Prostate gland (tissue), 2 donors: ENCODE measurements around the gene SPRR2A. TPM values are rescaled to one million over a fixed set of nuclear protein-coding genes. Genes with fewer than 3 reads are reported as not detected.

Experiments
- DNase-seq: peaks from one replicate; pipeline ENCODE4 v3.0.0-alpha.2; 2019; ENCODE audit warnings: low spot score
- H3K27ac ChIP-seq, 2 donors: fragments of 200-600 bp; sonication (generic); 2 replicates each; pipeline ENCODE4 v1.5.1; 2017 to 2019
- H3K27me3 ChIP-seq: fragments of 200-600 bp; sonication (generic); replicated peaks from 2 replicates; pipeline ENCODE4 v1.5.1; 2019; ENCODE audit not compliant: insufficient read depth
- H3K36me3 ChIP-seq, 2 donors: fragments of 200-600 bp; sonication (generic); 1 replicate in 1 of 2; 2 replicates in 1 of 2; pipeline versions ENCODE4 v1.5.1 to v1.8.1; 2017 to 2019
- H3K4me1 ChIP-seq: fragments of 200-600 bp; sonication (generic); replicated peaks from 2 replicates; pipeline ENCODE4 v1.5.1; 2019
- H3K4me3 ChIP-seq, 2 donors: fragments of 200-600 bp; sonication (generic); 2 replicates each; pipeline ENCODE4 v1.5.1; 2017 to 2019
- H3K9me3 ChIP-seq: fragments of 200-600 bp; sonication (generic); 2 replicates; pipeline ENCODE4 v1.5.1; 2017
- POLR2A ChIP-seq: fragments of 450-650 bp; IDR thresholded peaks from one replicate; pipeline ENCODE4 v1.6.1; 2016; ENCODE audit warnings: antibody characterized with exemption, mild to moderate bottlenecking
- POLR2AphosphoS5 ChIP-seq: sonication (generic); formaldehyde crosslinking; IDR thresholded peaks from one replicate; pipeline ENCODE4 v1.6.1; 2017; ENCODE audit warnings: antibody characterized with exemption
- WGBS: methylation state at CpG from one replicate; pipeline ENCODE4 v1.1.5; 2018; 5-methylcytosine and 5-hydroxymethylcytosine counted together
- intact Hi-C: fragments of 100-400 bp; cut with DNase I; formaldehyde crosslinking; loops from one replicate; pipeline ENCODE4 v1.14.2; 2022
- total RNA-seq, 2 donors: library from RNA; depleted of rRNA; stranded (reverse); fragments of >200 nt; gene quantifications; one replicate each; pipeline ENCODE4 v1.1.0, GENCODE V29; 2016
- TF ChIP-seq, protein P1 (sequence below), 4 experiments: fragments of 200-600 bp in 2 of 4; fragments of 450-650 bp in 2 of 4; sonication (generic) in 2 of 4; IDR thresholded peaks; 1 replicate in 3 of 4; 2 replicates in 1 of 4; pipeline ENCODE4 v1.5.1; 2016 to 2019; ENCODE audit warnings: antibody characterized with exemption in 4 of 4, mild to moderate bottlenecking in 2 of 4, moderate library complexity in 2 of 4

Gene SPRR2A
- total RNA-seq, 2 donors from 2014 or later, result not detected

DNA sequence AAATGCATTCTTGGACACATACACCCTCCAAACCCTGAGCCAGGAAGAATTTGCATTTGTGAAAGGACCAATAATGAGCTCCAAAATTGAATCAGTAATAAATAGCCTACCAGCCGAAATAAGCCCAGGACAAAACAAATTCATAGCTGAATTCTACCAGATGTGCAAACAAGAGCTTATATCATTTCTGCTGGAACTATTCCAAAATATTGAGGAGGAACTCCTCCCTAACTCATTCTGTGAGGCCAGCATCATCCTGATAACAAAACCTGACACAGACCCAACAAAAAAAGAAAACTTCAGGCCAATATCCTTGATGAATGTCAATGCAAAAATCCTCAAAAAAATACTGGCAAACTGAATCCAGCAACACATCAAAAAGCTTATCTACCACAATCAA lies 30.3 kb upstream of the SPRR2A start:
- H3K4me1 ChIP-seq, result no peaks in the 10 kb centered on the region
- H3K27me3 ChIP-seq, result no peaks in the 10 kb centered on the region
- intact Hi-C loops, result no loop called here
- H3K9me3 ChIP-seq, result no peaks in the 10 kb centered on the region
- no peaks in the 10 kb centered on the region for H3K36me3 ChIP-seq
- WGBS, result 83% methylated on average over 1 of the region's 1 CpG
- no peak for DNase-seq
- H3K4me3 ChIP-seq, result no peak overlapping the region
- TF ChIP-seq POLR2A, result no peak
- TF ChIP-seq, protein P1, sequence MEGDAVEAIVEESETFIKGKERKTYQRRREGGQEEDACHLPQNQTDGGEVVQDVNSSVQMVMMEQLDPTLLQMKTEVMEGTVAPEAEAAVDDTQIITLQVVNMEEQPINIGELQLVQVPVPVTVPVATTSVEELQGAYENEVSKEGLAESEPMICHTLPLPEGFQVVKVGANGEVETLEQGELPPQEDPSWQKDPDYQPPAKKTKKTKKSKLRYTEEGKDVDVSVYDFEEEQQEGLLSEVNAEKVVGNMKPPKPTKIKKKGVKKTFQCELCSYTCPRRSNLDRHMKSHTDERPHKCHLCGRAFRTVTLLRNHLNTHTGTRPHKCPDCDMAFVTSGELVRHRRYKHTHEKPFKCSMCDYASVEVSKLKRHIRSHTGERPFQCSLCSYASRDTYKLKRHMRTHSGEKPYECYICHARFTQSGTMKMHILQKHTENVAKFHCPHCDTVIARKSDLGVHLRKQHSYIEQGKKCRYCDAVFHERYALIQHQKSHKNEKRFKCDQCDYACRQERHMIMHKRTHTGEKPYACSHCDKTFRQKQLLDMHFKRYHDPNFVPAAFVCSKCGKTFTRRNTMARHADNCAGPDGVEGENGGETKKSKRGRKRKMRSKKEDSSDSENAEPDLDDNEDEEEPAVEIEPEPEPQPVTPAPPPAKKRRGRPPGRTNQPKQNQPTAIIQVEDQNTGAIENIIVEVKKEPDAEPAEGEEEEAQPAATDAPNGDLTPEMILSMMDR (IDR thresholded peaks at IDR 0.05), result no peak
- no peak for TF ChIP-seq POLR2AphosphoS5
- no peak overlapping the region for H3K27ac ChIP-seq

DNA sequence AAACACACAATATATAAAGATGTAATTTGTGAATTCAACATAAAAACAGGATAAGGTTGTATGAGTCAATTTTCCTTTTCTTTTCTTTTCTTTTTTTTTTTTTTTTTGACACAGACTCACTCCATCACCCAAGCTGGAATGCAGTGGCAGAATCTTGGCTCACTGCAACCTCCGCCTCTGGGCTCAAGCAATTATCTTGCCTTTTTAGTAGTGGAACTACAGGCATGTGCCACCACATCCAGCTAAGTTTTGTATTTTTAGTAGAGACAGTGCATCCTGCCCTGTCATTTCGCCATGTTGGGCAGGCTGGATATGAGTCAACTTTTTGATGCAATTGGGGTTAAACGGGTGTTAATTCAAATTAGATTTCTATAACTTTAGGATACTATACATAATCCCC lies 24.4 kb upstream of the SPRR2A start:
- H3K27ac ChIP-seq, result no peak overlapping the region
- 87% methylated on average over 3 of the region's 3 CpGs for WGBS
- no peak for DNase-seq
- H3K9me3 ChIP-seq, result no peaks in the 10 kb centered on the region
- intact Hi-C loops, result no loop called here
- no peaks in the 10 kb centered on the region for H3K4me1 ChIP-seq
- H3K27me3 ChIP-seq, result no peaks in the 10 kb centered on the region
- no peak overlapping the region for H3K4me3 ChIP-seq
- TF ChIP-seq, protein P1 (IDR thresholded peaks at IDR 0.05), result no peak
- TF ChIP-seq POLR2A (no peak), POLR2AphosphoS5 (no peak)
- no peaks in the 10 kb centered on the region for H3K36me3 ChIP-seq

DNA sequence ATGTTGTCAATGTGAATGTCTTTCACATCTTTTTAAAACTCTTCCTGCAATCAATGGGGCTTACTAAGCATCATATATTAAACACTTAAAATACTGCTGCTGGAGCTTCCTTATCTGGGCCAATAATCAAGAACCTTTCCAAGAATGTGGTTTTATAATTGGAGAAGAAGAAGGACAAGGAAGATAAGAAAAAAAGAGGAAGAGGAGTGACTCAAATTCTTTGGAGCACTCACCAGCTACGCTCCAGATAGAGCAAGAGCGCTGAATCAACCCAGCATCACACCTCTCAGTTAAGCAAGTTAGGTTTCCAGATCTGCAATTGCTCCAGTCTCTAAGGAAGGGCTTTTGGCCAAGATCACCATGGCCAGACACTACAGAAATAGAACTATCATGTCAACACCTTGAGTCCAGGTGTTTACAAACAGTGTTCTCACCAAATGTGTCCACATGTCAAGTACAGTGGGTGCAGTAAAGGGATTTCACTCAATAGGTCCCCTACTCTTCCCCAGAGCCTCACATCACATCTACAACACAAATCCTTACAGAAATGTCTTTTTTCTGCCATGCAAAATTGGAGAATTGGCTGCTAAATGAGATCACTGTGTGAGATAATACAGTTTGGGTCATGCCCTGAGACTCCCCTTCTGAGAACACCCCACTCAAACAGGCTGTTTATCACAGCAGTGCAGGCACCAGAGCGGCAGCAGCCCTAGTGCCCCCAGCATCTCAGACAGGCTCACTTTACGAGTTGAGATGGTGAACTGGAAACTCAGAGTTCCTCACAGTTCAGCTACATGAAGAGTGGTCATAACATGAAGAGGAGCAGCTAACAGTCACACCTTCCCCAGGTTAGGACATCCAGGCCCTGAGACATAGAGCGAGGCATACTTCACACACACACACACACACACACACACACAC lies 15.8 kb upstream of the SPRR2A start:
- Histone ChIP-seq H3K4me1 (no peaks in the 10 kb centered on the region), H3K27ac (no peak overlapping the region), H3K36me3 (no peaks in the 10 kb centered on the region), H3K9me3 (no peaks in the 10 kb centered on the region), H3K27me3 (no peaks in the 10 kb centered on the region), H3K4me3 (no peak overlapping the region)
- TF ChIP-seq POLR2A (no peak), POLR2AphosphoS5 (no peak)
- TF ChIP-seq, protein P1 (IDR thresholded peaks at IDR 0.05), result no peak
- WGBS, result 70% methylated on average over 5 of the region's 5 CpGs
- intact Hi-C loops, result no loop called here
- DNase-seq, result no peak

DNA sequence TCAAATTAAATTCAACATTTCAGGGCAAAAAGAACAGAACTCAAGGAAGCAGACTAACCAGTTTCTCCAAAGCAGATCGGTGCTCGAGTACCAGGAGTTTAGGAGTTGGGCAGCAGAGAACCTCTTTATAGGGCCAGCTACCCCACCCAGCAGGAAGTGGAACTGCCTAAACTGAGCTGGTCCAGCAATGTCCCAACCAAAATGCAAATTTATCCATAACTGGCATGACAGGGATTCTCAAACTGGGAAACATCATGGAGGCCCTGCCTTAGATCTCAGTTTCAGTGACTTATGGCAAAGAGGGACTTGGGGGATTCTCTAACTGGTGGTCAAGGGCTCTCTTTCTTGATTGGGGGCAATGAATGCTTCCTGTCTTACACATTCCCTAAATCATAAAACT lies 14.2 kb upstream of the SPRR2A start, which contains the start of gene SPRR2B:
SPRR2B (minus strand) TSS at position 101 of the 400 bp plus-strand sequence. CDS start 772 bp downstream, outside the sequence.
- TF ChIP-seq POLR2A, result no peak
- TF ChIP-seq, protein P1 (IDR thresholded peaks at IDR 0.05), result no peak
- TF ChIP-seq POLR2AphosphoS5, result no peak
- Histone ChIP-seq H3K36me3 (no peaks in the 10 kb centered on the region), H3K4me3 (no peak within 1 kb of the TSS), H3K27ac (no peak within 1 kb of the TSS), H3K4me1 (no peaks in the 10 kb centered on the region), H3K27me3 (no peaks in the 10 kb centered on the region), H3K9me3 (no peaks in the 10 kb centered on the region)
- WGBS, result 34% methylated on average over 2 of the region's 2 CpGs
- no peak for DNase-seq
- intact Hi-C loops, result no loop called here

DNA sequence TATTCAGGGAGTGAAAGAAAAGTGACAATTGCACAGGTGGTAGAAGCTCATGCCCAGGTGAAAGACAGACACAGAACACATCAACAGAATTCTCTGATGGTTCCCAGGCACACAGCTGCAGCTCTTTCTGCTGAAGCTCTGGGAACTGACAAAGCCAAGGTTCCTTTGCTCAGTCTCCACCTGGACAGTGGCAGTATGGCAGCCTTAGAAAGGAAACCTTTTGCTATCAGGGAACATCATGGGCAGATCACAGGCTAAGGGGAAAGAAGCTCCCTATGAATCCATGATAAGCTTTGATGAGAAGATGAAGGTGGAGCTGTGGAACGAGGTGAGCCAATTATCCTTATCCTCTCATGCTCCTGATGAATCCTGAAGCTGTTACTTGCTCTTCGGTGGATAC lies 12.9 kb upstream of the SPRR2A start:
- H3K4me1 ChIP-seq, result no peaks in the 10 kb centered on the region
- H3K27ac ChIP-seq, result no peak overlapping the region
- DNase-seq, result no peak
- no peaks in the 10 kb centered on the region for H3K36me3 ChIP-seq
- H3K9me3 ChIP-seq, result no peaks in the 10 kb centered on the region
- 52% methylated on average over 2 of the region's 2 CpGs for WGBS
- H3K27me3 ChIP-seq, result no peaks in the 10 kb centered on the region
- H3K4me3 ChIP-seq, result no peak overlapping the region
- TF ChIP-seq POLR2AphosphoS5, result no peak
- TF ChIP-seq POLR2A, result no peak
- TF ChIP-seq, protein P1 (IDR thresholded peaks at IDR 0.05), result no peak
- intact Hi-C loops, result no loop called here
